GM23248 (cell line): ENCODE measurements around the gene LAMA3.

Source experiments
- EZH2 ChIP-seq: fragments of 200-600 bp; sonication (generic); IDR thresholded peaks from 2 replicates; pipeline ENCODE4 v1.6.1; 2018; ENCODE audit warnings: antibody characterized with exemption, mild to moderate bottlenecking; ENCODE audit not compliant: insufficient read depth, poor library complexity, severe bottlenecking
- EZH2phosphoT487 ChIP-seq: fragments of 200-600 bp; sonication (generic); IDR thresholded peaks from 2 replicates; pipeline ENCODE4 v1.6.1; 2018; ENCODE audit warnings: antibody characterized with exemption, moderate library complexity, mild to moderate bottlenecking, low read depth; ENCODE audit not compliant: insufficient read depth

DNA sequence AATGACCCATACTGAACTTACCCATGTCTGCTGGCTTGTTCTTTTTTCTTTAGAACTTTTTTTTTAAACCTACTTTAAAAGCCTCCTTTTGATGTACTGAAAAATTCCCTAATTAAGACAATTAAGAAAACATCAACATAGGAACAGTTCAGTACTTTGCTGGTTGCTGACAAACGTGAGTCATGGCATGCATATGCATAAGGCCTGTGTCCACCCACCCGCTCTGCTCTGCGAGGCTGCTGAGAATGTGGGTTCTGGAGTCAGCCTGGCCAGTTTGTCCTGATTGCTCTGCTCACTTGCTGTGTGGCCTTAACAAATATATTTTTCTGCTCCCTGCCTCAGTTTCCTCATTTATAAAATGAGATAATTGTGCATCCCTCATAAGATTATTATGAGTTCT lies 27.3 kb downstream of the LAMA3 start:
- TF ChIP-seq EZH2 (no peak), EZH2phosphoT487 (no peak)
